Muscle layer of duodenum (tissue), 2 donors: ENCODE results near the gene ZNF135.

Experiments
- H3K27ac ChIP-seq: one replicate; pipeline ENCODE4 v1.7.0; 2013; ENCODE audit warnings: mild to moderate bottlenecking, low read length
- H3K27me3 ChIP-seq: one replicate; pipeline ENCODE4 v1.7.0; 2013; ENCODE audit warnings: low read depth, mild to moderate bottlenecking, control low read depth, low read length
- H3K36me3 ChIP-seq, 2 donors: one replicate each; pipeline ENCODE4 v1.7.0; 2013; ENCODE audit warnings: low read length in 2 of 2, control low read depth in 1 of 2, mild to moderate bottlenecking in 1 of 2; ENCODE audit not compliant: insufficient read depth in 2 of 2, control insufficient read depth in 1 of 2
- H3K4me1 ChIP-seq, 2 donors: one replicate each; pipeline ENCODE4 v1.7.0; 2013; ENCODE audit warnings: low read length in 2 of 2, mild to moderate bottlenecking in 2 of 2, control low read depth in 1 of 2, moderate library complexity in 1 of 2; ENCODE audit not compliant: insufficient read depth in 2 of 2, control insufficient read depth in 1 of 2
- H3K4me3 ChIP-seq, 2 donors: one replicate each; pipeline ENCODE4 v1.7.0; 2013; ENCODE audit warnings: low read length in 2 of 2, low read depth in 1 of 2, mild to moderate bottlenecking in 1 of 2
- H3K9me3 ChIP-seq, 2 donors: one replicate each; pipeline ENCODE4 v1.7.0; 2013; ENCODE audit warnings: low read length in 2 of 2, control low read depth in 1 of 2, mild to moderate bottlenecking in 1 of 2; ENCODE audit not compliant: control insufficient read depth in 1 of 2
- donor health status: healthy.

ZNF135 gene

DNA sequence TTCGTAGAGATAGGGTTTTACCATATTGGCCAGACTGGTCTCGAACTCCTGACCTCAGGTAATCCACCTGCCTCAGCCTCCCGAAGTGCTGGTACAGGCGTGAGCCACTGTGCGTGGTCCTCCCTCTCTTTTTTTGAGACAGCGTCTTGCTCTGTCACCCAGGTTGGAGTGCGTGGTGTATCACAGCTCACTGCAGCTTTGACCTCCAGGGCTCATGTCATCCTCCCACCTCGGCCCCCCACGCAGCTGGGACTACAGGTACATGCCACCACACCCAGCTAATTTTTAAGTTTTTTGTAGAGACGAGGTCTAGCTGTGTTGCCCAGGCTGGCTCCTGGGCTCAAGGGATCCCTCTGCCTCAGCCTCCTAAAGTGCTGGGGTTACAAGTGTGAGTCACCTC, 20.7 kb downstream of the ZNF135 start:
- Histone ChIP-seq H3K4me1 (no peaks in the 10 kb centered on the region), H3K4me3 (peak overlapping the region in 1 of 2 donors; percentile 50), H3K36me3 (peaks cover 0 to 19% of the 10 kb centered on the region in 2 donors), H3K27ac (no peak overlapping the region), H3K27me3 (no peaks in the 10 kb centered on the region), H3K9me3 (peaks cover 9 to 65% of the 10 kb centered on the region in 2 donors)

DNA sequence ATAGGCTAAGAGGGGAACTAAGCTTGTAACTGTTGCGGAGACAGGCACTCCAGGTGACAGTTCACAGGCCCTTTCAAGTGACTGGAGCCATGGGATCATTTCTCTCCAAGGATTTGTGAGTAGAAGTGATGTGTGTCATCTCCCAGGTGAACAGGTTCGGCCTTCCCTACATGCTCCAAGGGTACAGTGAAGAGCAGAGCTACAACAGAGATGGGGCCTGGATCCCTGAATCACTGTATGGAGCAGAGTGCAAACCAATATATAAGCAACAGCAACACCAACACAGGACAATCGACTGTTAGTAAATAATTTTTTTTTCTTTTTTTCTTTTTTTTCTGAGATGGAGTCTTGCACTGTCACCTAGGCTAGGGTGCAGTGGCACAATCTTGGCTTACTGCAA, 23.9 kb downstream of the ZNF135 start:
- no peaks in the 10 kb centered on the region for H3K4me1 ChIP-seq
- peak overlapping the region; percentile 7 to 35 for H3K4me3 ChIP-seq
- H3K9me3 ChIP-seq = peaks cover 0 to 69% of the 10 kb centered on the region in 2 donors
- H3K36me3 ChIP-seq = peaks cover 9 to 52% of the 10 kb centered on the region in 2 donors
- no peaks in the 10 kb centered on the region for H3K27me3 ChIP-seq
- no peak overlapping the region for H3K27ac ChIP-seq

DNA sequence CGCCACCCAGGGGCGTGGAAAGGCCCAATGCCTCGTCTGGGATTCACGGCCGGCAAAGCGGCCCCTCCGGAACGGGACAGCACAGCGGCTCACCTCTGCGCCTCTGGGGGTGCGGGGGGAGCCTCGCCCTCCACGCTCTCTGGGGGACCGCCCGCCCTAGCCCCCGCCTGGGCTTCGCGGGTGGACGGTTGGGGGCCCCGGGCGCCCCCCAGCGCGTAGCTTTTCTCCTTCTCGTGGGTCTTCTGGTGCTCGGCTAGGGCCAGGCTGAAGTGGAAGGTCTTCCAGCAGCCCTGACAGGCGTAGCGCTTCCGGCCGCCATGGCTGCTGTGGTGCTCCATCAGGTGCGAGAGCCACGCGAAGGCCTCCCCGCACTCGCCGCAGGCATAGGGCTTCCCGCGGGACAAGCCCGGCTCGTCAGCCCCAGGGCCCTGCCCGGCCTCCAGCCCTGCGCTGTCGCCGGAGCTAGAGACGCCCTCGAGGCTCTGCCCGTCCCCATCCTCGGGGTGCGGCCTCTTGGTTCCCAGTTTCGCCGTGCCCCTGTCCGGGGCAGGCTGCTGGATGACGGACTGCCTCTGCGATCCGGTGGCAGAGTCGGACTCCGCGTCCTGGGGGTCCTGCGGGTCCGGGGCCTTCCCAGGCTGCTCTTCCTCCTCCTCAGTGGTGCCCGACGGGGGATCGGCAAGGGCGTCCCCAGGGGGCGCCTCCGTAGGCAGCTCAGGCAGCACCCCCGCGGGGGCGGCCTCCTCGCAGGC, 25.7 kb downstream of the ZNF135 start:
- no peaks in the 10 kb centered on the region for H3K27me3 ChIP-seq
- H3K9me3 ChIP-seq = peaks cover 0 to 64% of the 10 kb centered on the region in 2 donors
- H3K36me3 ChIP-seq = peaks cover 9 to 63% of the 10 kb centered on the region in 2 donors
- H3K4me3 ChIP-seq = peak overlapping the region in 1 of 2 donors; percentile 35
- no peak overlapping the region for H3K27ac ChIP-seq
- H3K4me1 ChIP-seq = no peaks in the 10 kb centered on the region

DNA sequence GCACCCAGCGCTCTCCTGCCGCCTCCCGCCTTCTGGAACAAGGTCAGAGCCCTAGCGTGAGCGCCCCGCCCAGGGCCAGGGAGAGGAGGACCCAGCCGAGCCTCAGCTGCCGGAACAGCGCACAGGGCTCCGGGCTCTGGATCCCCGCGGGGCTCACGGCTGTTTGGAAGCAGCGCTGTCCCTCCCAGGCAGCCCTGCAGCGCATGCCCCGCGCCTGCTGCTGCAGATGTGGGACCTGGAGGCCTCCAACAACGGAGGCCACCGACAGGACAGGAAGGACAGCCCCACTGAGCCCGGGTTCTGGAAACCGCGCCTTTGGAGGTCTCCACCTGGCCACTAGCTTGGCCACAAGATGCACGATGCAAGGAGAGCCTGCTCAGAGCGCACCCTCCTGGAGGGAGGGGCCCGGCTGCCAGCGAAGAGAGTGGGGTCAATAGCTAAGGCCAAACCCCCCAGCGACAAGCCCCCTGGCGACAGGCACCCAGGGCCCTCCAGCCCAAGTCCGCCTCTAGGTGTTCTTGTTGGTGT, 26.3 kb downstream of the ZNF135 start:
- Histone ChIP-seq H3K27me3 (no peaks in the 10 kb centered on the region), H3K9me3 (peaks cover 0 to 58% of the 10 kb centered on the region in 2 donors), H3K4me3 (peak overlapping the region in 1 of 2 donors; percentile 35), H3K4me1 (no peaks in the 10 kb centered on the region), H3K27ac (no peak overlapping the region), H3K36me3 (peaks cover 9 to 69% of the 10 kb centered on the region in 2 donors)

DNA sequence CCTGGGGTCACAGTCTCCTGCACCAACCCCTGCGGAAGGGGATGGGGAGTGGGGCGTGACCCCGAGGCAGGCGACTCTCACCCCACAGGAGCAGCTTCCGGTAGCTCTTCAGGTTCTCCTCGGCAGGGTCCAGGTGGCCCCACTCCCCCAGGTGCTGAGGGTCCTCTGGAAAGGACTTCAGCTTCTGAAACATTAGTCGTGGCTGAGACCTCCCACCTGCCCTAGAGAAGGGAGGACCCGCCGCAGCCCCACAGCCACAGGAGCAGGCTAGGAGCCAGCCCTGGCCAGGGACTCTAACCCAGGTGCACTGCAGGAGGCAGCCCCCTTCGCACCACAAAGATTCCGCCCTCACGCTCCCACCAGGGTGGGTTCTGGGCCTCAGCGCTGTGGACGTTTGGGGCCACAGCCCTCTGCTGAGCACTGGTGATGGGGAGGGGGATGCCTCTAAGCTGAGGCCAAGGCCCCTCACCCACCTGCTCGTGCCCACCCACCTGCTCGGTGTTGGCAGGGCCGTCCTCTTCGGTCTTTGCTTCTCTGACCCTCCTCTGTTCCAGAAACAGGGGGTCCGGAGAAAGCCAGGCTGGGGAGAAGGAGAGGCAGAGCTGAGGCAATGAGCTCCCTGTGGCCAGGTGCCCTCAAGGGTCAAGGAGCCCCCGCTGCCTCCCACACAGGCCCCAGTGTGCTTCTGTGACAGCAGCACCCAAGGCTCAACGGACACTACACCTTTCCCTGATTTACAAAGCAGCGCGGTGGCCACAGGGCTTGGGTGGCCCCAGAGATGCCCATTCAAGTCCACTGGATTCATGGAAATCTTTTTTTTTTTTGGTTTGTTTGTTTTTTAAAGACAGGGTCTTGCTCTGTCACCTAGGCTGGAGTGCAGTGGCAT, 28.0 kb downstream of the ZNF135 start:
- Histone ChIP-seq H3K4me3 (peak overlapping the region in 1 of 2 donors; percentile 35), H3K36me3 (peaks cover 9 to 75% of the 10 kb centered on the region in 2 donors), H3K27ac (no peak overlapping the region), H3K4me1 (no peaks in the 10 kb centered on the region), H3K9me3 (peaks cover 0 to 45% of the 10 kb centered on the region in 2 donors), H3K27me3 (no peaks in the 10 kb centered on the region)

DNA sequence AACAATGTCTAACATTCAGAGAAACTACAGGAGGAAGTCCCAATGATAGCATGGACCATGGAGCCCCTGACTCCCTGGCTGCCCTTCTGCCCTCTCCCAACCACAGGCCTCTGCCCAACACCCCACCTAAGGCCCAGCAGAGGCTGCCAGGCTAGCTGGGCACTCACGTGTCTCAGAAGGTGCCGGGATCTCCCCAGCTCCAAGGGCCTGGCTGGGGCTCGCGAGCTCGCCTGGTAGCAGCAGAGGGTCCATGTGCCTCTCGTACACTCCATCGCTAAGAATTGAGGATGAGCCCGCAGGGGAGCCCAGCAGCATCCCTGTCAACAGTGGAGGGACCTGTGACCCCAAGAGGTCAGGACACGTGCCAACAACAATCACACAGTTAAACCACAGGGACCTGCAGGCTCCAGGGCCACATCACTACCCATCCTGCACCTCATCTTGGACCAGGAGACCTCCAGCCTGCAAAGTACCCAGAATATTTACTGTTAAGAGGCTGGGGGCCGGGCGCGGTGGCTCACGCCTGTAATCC, 29.5 kb downstream of the ZNF135 start:
- H3K36me3 ChIP-seq = peaks cover 11 to 71% of the 10 kb centered on the region in 2 donors
- no peaks in the 10 kb centered on the region for H3K4me1 ChIP-seq
- H3K9me3 ChIP-seq = peaks cover 0 to 46% of the 10 kb centered on the region in 2 donors
- no peak overlapping the region for H3K4me3 ChIP-seq
- H3K27ac ChIP-seq = no peak overlapping the region
- H3K27me3 ChIP-seq = no peaks in the 10 kb centered on the region

DNA sequence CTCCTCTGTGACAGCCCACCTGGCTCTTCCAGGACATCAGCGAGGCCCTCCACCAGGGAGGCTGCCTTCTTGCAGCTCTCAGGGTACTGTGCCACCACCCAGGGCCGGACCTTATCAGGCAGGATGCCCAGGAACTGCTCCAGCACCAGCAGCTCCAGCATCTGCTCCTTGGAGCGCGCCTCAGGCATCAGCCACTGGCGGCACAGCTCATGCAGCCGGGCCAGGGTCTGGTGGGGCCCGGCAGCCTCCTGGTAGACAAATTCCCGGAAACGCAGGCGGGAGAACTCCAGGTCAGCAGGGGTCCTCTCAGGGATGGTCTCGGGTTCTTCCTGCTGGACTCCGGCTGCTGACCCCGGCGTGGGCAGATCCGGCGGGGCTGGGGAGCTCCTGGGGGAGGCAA, 30.8 kb downstream of the ZNF135 start:
- H3K27me3 ChIP-seq = no peaks in the 10 kb centered on the region
- no peaks in the 10 kb centered on the region for H3K4me1 ChIP-seq
- peaks cover 11 to 59% of the 10 kb centered on the region in 2 donors for H3K36me3 ChIP-seq
- H3K9me3 ChIP-seq = peaks cover 0 to 38% of the 10 kb centered on the region in 2 donors
- peak overlapping the region in 1 of 2 donors; percentile 27 for H3K4me3 ChIP-seq
- H3K27ac ChIP-seq = no peak overlapping the region

DNA sequence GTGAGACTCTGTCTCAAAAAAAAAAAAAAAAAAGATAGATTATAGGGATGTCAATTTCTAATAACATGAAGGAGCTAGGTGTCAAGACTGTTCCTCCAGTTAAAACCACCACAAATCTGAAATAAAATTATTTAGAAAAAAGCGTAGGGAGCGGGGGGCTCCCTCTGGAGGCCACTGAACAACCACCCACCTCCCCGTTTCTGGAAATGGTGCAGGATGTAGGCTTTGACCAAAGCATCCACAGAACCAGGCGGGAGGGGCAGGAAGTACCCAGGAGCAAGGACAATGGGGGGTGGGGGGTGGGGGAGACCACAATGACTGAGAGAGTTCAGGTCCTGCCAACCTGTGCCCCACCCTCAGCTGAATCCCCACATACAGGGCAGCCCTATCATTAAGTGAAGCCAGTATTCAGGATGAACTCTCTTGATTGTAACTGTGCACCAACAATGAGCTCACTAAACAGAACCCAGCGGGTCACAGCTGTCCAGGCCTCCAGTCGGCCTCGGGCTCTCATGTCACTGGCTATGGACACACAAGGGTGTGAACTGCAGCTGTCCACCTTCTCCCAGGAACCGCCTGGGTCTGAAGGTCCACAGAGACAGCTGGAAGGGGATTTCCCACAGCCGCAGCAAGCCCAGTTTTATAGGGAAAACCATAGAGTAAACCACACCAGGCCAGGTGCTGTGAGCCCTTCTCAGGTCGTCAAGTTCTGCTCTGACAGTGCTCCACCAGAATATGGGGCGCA, 32.3 kb downstream of the ZNF135 start:
- Histone ChIP-seq H3K27ac (no peak overlapping the region), H3K27me3 (no peaks in the 10 kb centered on the region), H3K4me1 (peaks cover 0 to 4% of the 10 kb centered on the region in 2 donors), H3K9me3 (peaks cover 0 to 42% of the 10 kb centered on the region in 2 donors), H3K4me3 (peak overlapping the region in 1 of 2 donors; percentile 2), H3K36me3 (peaks cover 3 to 59% of the 10 kb centered on the region in 2 donors)

DNA sequence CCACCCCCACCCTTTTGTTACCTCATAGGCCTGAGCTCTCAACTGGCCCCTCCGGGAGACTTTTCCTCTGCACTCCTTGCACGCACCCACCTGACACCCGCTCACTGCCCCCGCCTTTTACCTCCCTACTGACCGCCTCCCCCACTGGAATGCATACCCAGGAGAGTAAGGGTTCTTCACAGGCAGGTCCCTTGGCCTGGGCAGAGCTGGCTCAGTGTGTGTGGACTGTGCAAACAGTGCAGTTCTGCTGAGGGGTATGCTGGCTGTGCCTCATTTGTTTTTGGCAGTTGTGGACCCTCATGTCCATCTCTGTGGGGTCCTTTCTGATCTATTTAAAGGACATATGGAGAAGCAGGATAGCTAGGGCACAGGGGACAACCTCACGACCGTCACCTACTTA, 34.0 kb downstream of the ZNF135 start:
- Histone ChIP-seq H3K9me3 (peaks cover 0 to 32% of the 10 kb centered on the region in 2 donors), H3K36me3 (peaks cover 2 to 46% of the 10 kb centered on the region in 2 donors), H3K27me3 (no peaks in the 10 kb centered on the region), H3K4me1 (peaks cover 4 to 15% of the 10 kb centered on the region in 2 donors), H3K4me3 (peak overlapping the region in 1 of 2 donors; percentile 2), H3K27ac (no peak overlapping the region)

DNA sequence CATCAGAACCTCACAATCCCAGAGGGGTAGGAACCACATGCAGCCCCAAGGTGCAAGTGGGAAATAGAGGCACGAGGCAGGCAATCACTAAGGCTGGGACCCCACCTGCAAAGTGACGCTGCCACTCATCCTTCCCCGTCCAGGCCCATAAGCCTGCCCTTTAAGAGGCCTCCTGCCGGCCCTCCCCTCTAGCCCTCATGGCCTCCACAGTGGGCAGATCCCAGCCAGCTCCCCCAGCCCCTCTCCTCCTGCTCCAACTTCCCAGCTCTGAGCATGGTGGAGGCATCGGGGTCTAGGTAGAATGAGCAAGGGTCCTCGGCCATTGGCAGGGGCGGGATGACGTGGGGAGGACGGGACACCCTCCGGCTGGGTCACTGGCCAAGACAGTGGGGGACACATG, 36.2 kb downstream of the ZNF135 start:
- H3K9me3 ChIP-seq = peaks cover 0 to 31% of the 10 kb centered on the region in 2 donors
- peak overlapping the region in 1 of 2 donors; percentile 98 for H3K4me3 ChIP-seq
- no peaks in the 10 kb centered on the region for H3K27me3 ChIP-seq
- H3K27ac ChIP-seq = no peak overlapping the region
- H3K4me1 ChIP-seq = peaks cover 4 to 15% of the 10 kb centered on the region in 2 donors
- peaks cover 2 to 35% of the 10 kb centered on the region in 2 donors for H3K36me3 ChIP-seq
